IPS-20b (cell line): Measurements from ENCODE around the gene EEF2KMT.
"Not testable (repeated sequence)": the region's sequence is repeated elsewhere in the genome, so short reads cannot be mapped to it uniquely, and the experiment has no call there.

Experiments
- H3K27ac ChIP-seq: one replicate; pipeline ENCODE4 v1.5.1; 2013; ENCODE audit warnings: low read length
- H3K27me3 ChIP-seq: 2 replicates; pipeline ENCODE4 v1.6.1; 2013; ENCODE audit warnings: mild to moderate bottlenecking, low read length, inconsistent platforms; ENCODE audit not compliant: insufficient read depth
- H3K36me3 ChIP-seq: 2 replicates; pipeline ENCODE4 v1.6.1; 2013; ENCODE audit warnings: low read depth, mild to moderate bottlenecking, inconsistent platforms, low read length, moderate library complexity; ENCODE audit not compliant: insufficient read depth
- H3K4me1 ChIP-seq: 2 replicates; pipeline ENCODE4 v1.6.1; 2013; ENCODE audit warnings: mild to moderate bottlenecking, control low read depth, inconsistent platforms, low read length, moderate library complexity; ENCODE audit not compliant: insufficient read depth
- H3K4me3 ChIP-seq: 2 replicates; pipeline ENCODE4 v1.5.1; 2013; ENCODE audit warnings: mild to moderate bottlenecking, low read length, inconsistent platforms
- H3K9ac ChIP-seq: 2 replicates; pipeline ENCODE4 v1.6.1; 2013; ENCODE audit warnings: low read depth, mild to moderate bottlenecking, inconsistent platforms, low read length, moderate library complexity
- H3K9me3 ChIP-seq: 2 replicates; pipeline ENCODE4 v1.6.1; 2013; ENCODE audit warnings: mild to moderate bottlenecking, low read depth, low read length, inconsistent platforms; ENCODE audit not compliant: insufficient read depth

EEF2KMT gene

GRCh38 chr16:5108505-5109158 is 11.0 kb upstream of the EEF2KMT start:
- Histone ChIP-seq H3K27me3 (no peaks in the 10 kb centered on the region), H3K9me3 (no peaks in the 10 kb centered on the region), H3K9ac (no peak overlapping the region), H3K36me3 (no peaks in the 10 kb centered on the region), H3K4me3 (no peak overlapping the region), H3K27ac (no peak overlapping the region), H3K4me1 (no peaks in the 10 kb centered on the region)

DNA sequence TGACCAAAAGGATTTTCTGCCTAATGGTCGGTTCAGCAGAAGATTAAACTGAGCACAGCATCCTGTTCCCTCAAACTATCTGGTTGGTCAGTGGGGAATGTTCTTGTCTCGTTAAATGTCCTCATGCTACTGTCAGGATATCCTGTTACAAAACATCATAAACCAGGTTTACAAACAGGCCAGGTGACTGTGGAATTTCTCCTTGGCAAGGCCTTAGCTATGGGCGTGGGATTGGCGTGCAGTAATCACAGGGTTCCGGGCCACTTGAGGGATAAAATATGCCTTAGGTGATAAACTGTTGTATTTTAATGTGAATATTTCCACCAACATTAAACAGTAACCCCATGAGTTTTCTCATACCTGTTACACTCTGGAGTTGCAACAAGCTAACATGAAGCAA is 7.4 kb upstream of the EEF2KMT start:
- H3K4me1 ChIP-seq, H3K27ac ChIP-seq, H3K9ac ChIP-seq, H3K4me3 ChIP-seq, H3K36me3 ChIP-seq, H3K27me3 ChIP-seq, H3K9me3 ChIP-seq: not testable (repeated sequence)

DNA sequence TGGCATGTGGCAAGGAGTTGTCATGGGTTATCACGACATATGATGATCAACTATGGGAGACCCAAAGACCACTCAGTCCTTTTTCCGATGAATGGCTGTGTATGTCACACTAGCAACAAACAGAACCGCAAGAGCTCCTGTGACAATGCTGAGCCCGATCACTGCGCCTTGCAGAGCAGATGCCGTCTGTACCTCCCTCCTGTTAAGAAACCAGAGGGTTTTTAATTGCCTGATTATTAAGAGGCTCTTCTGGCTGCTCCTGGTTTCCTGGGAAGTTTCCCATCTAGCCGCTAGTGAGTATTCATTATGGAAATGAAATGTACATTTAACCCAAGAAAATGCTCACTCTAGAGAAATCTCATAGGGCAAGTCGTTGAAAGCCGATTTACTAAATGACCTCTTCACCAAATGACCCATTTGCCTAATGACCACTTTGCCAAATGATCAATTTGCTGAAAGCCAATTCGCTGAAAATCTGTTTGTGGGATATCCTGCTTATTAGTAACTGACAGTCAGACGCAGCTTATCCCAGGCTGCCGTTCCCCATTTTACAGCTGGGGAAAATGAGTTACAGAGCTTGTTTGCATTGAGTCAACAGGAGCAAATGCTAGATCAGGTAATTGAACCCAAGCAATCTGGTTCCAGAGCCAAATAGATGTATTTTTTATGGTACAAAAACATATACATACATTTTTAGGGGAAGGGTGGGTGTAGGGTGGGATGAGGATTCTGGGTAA is 5.9 kb upstream of the EEF2KMT start:
- H3K4me3 ChIP-seq, H3K27ac ChIP-seq, H3K9ac ChIP-seq, H3K36me3 ChIP-seq, H3K4me1 ChIP-seq, H3K9me3 ChIP-seq, H3K27me3 ChIP-seq: not testable (repeated sequence)

- not testable (repeated sequence) for H3K9ac ChIP-seq, H3K27ac ChIP-seq, H3K4me1 ChIP-seq, H3K36me3 ChIP-seq, H3K9me3 ChIP-seq, H3K27me3 ChIP-seq
- peak overlapping the region; percentile 75; the same call in 1 of the 2 replicates for H3K4me3 ChIP-seq
Observed at GRCh38 chr16:5099174-5099573, 1.6 kb upstream of the EEF2KMT start.

DNA sequence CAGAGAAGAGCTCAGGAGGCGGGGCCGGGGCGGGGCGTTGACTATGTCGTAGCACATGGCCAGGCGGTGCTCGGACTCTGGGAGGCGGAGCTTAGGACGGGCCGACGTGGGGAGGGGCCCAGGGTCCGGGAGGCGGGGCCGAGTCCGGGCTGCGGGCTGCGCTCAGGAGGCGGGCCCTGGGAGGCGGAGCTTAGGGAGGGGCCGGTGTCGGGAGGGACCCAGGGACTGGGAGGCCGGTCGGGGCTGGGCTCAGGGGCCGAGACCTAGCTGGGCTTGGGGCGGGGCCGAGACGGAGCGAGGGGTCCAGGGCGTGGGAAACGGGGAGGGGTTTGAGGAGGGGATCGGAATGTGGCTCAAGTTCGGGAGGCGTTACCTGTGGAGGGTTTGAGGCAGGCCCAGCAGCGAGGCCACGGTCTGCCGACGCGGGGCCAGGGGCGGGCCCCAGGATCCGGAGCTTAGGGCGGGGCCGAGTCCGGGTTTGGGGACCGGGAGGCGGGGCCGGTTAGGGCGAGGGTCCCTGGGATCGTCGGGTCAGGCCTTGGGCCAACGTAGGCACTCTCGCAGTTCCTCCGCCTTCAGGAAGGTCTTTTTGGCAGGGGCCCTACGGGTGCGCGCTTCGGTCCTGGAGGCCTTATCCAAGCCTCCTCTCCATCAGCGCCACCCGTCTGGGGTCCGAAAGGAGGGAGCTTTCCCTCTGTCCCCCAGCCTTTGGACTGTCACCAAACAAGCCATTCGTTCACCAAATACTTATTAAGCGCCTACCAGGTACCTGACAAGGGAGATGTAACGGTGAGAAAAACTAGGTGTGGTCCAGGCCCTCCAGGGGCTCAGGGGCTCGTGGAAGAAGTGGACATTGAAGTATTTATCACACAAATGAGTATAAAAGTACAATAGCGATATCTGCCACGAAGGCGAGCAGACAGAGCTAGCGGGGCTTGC is 895 bp upstream of the EEF2KMT start:
- peak overlapping the region; percentile 45; the same call in 1 of the 2 replicates for H3K9ac ChIP-seq
- H3K9me3 ChIP-seq, H3K4me1 ChIP-seq, H3K27ac ChIP-seq, H3K27me3 ChIP-seq, H3K36me3 ChIP-seq: not testable (repeated sequence)
- peak overlapping the region; percentile 75 for H3K4me3 ChIP-seq

- Histone ChIP-seq H3K9ac (peak overlapping the region; percentile 79; the same call in 1 of the 2 replicates), H3K4me3 (peak overlapping the region; percentile 90), H3K27ac (peak overlapping the region; percentile 71)
- H3K27me3 ChIP-seq, H3K9me3 ChIP-seq, H3K36me3 ChIP-seq, H3K4me1 ChIP-seq: not testable (repeated sequence)
Observed at GRCh38 chr16:5097061-5097469, 530 bp downstream of the EEF2KMT start.

DNA sequence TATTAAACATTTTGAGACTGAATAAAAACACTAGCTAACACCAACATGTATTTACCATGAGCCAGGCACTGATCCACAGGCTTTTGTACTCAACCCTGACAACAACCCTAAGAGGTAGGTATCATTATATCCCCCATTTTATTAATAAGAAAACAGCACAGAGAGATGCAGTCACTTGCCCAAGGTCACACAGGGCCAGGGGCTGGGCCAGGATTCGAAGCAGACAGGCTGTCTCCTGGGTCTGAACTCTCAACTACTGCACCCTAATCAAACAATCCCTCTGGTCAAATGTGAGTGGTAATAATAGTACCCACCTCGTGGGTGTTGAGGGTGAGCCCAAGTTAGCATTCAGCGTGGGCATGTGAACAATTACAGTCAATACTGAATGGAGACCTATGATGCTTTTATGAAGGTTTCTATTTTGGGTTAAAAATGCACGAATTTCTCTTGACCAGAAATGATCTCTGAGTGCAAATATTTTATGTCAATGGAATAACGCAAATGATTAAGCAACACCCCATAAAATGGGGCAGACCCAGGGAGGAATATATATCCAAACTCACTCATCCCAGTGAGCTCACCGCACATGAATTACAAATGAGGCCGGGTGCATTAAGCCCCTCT is 1.0 kb downstream of the EEF2KMT start:
- H3K27me3 ChIP-seq, H3K4me1 ChIP-seq, H3K36me3 ChIP-seq, H3K9me3 ChIP-seq, H3K27ac ChIP-seq: not testable (repeated sequence)
- H3K9ac ChIP-seq, result peak overlapping the region; percentile 79; the same call in 1 of the 2 replicates
- peak overlapping the region; percentile 90 for H3K4me3 ChIP-seq

GRCh38 chr16:5095145-5095830 is 2.3 kb downstream of the EEF2KMT start:
- H3K4me1 ChIP-seq, H3K9ac ChIP-seq, H3K9me3 ChIP-seq, H3K4me3 ChIP-seq, H3K36me3 ChIP-seq, H3K27me3 ChIP-seq, H3K27ac ChIP-seq: not testable (repeated sequence)

GRCh38 chr16:5093746-5094145 is 3.8 kb downstream of the EEF2KMT start:
- H3K9ac ChIP-seq, H3K27me3 ChIP-seq, H3K4me3 ChIP-seq, H3K4me1 ChIP-seq, H3K9me3 ChIP-seq, H3K27ac ChIP-seq: not testable (repeated sequence)
- H3K36me3 ChIP-seq, result peaks cover 15% of the 10 kb centered on the region; the same call in 1 of the 2 replicates

- H3K27ac ChIP-seq, H3K9ac ChIP-seq, H3K4me1 ChIP-seq, H3K27me3 ChIP-seq, H3K4me3 ChIP-seq, H3K9me3 ChIP-seq: not testable (repeated sequence)
- H3K36me3 ChIP-seq, result peaks cover 15% of the 10 kb centered on the region; the same call in 1 of the 2 replicates
Observed at GRCh38 chr16:5093081-5093480, 4.5 kb downstream of the EEF2KMT start.

GRCh38 chr16:5090592-5090991 is 7.0 kb downstream of the EEF2KMT start:
- H3K36me3 ChIP-seq, result peaks cover 23% of the 10 kb centered on the region; the same call in 1 of the 2 replicates

More at GRCh38 chr16:5090592-5090991, 7.0 kb downstream of the EEF2KMT start:
- not testable (repeated sequence) for H3K4me1 ChIP-seq, H3K27me3 ChIP-seq, H3K9ac ChIP-seq, H3K4me3 ChIP-seq, H3K27ac ChIP-seq, H3K9me3 ChIP-seq
